Neural progenitor cell (in vitro differentiated cells): ENCODE results near the gene SLC6A13. TPM values are rescaled to one million over a fixed set of nuclear protein-coding genes. Genes with fewer than 3 reads are reported as not detected.

Experiments used
- DNase-seq: peaks from one replicate; pipeline ENCODE4 v3.0.0-alpha.2; 2016; ENCODE audit warnings: low spot score
- H2AFZ ChIP-seq: fragments of 200-600 bp; sonication (generic); replicated peaks from 2 replicates; pipeline ENCODE4 v1.6.1; 2016; ENCODE audit warnings: antibody characterized with exemption
- H3F3A ChIP-seq: fragments of 200-600 bp; sonication (generic); 2 replicates; pipeline ENCODE4 v1.6.1; 2016; ENCODE audit warnings: antibody characterized with exemption, low read depth
- H3K27ac ChIP-seq: fragments of 200-600 bp; sonication (generic); 2 replicates; pipeline ENCODE4 v1.5.1; 2016; ENCODE audit warnings: mild to moderate bottlenecking
- H3K27me3 ChIP-seq: fragments of 200-600 bp; sonication (generic); 2 replicates; pipeline ENCODE4 v1.6.1; 2016; ENCODE audit warnings: mild to moderate bottlenecking, moderate library complexity
- H3K36me3 ChIP-seq: fragments of 200-600 bp; sonication (generic); 2 replicates; pipeline ENCODE4 v1.5.1; 2016
- H3K4me1 ChIP-seq: fragments of 200-600 bp; sonication (generic); 2 replicates; pipeline ENCODE4 v1.6.1; 2016; ENCODE audit warnings: mixed run types
- H3K4me2 ChIP-seq: fragments of 200-600 bp; sonication (generic); 2 replicates; pipeline ENCODE4 v1.6.1; 2016
- H3K4me3 ChIP-seq: fragments of 200-600 bp; sonication (generic); 2 replicates; pipeline ENCODE4 v1.5.1; 2016
- H3K79me2 ChIP-seq: fragments of 200-600 bp; sonication (generic); 2 replicates; pipeline ENCODE4 v1.6.1; 2016; ENCODE audit warnings: low read depth
- H3K9ac ChIP-seq: fragments of 200-600 bp; sonication (generic); 2 replicates; pipeline ENCODE4 v1.6.1; 2016
- H3K9me3 ChIP-seq: fragments of 200-600 bp; sonication (generic); 2 replicates; pipeline ENCODE4 v1.5.1; 2016; ENCODE audit warnings: low read depth
- H4K20me1 ChIP-seq: fragments of 200-600 bp; sonication (generic); 2 replicates; pipeline ENCODE4 v1.6.1; 2016; ENCODE audit warnings: low read depth
- H3K27ac Mint-ChIP-seq: 3 replicates; pipeline ENCODE4 v1.8.0; 2021; ENCODE audit warnings: mixed read lengths
- H3K27me3 Mint-ChIP-seq: 2 replicates; pipeline ENCODE4 v1.8.0; 2022; ENCODE audit warnings: low read depth, mild to moderate bottlenecking, inconsistent platforms, moderate library complexity, mixed read lengths; ENCODE audit not compliant: insufficient read depth
- H3K36me3 Mint-ChIP-seq: 3 replicates; pipeline ENCODE4 v1.8.0; 2021; ENCODE audit warnings: mixed read lengths
- H3K4me1 Mint-ChIP-seq: 3 replicates; pipeline ENCODE4 v1.8.0; 2021; ENCODE audit warnings: mixed read lengths
- H3K4me3 Mint-ChIP-seq: 3 replicates; pipeline ENCODE4 v1.8.0; 2021; ENCODE audit warnings: mild to moderate bottlenecking, moderate library complexity, mixed read lengths
- H3K9me3 Mint-ChIP-seq: 3 replicates; pipeline ENCODE4 v1.8.0; 2020; ENCODE audit warnings: mixed read lengths
- EZH2 ChIP-seq: fragments of 200-600 bp; sonication (generic); IDR thresholded peaks from 2 replicates; pipeline ENCODE4 v1.6.1; 2017; ENCODE audit warnings: antibody characterized with exemption, mild to moderate bottlenecking, moderate library complexity
- EZH2phosphoT487 ChIP-seq: fragments of 200-600 bp; sonication (generic); IDR thresholded peaks from 2 replicates; pipeline ENCODE4 v1.6.1; 2017; ENCODE audit warnings: antibody characterized with exemption
- total RNA-seq: library from RNA; depleted of rRNA; stranded (reverse); fragments of >200 nt; gene quantifications from 2 replicates; pipeline ENCODE4 v1.2.3, GENCODE V29; 2015; ENCODE audit warnings: low replicate concordance
- TF ChIP-seq, protein P1 (sequence below): fragments of 200-600 bp; sonication (generic); IDR thresholded peaks from 2 replicates; pipeline ENCODE4 v1.5.1; 2017; ENCODE audit warnings: antibody characterized with exemption, mild to moderate bottlenecking

SLC6A13 gene
- total RNA-seq, 1 donor from 2014 or later, result not detected

DNA sequence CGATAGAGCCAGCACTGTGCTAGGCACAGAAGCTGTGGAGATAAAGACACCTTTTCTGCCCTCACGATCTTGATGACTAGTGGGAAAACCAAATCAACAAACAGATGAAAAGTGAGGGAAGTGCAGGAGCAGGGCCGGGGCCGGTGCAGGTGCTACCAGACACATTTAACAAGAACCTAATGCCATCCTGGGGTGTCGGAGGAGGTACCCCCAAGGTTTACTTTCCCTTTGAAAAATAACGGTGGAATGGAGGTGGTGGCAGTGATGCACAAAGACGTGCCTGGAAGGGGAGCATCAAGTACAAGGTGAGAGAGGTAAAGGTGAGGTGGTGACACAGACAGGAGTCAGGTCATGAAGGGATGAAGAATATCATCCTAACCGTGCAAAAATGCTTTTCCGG lies 22.1 kb downstream of the SLC6A13 start:
- no peak overlapping the region for H3K27ac Mint-ChIP-seq
- H3K4me2 ChIP-seq, result no peak overlapping the region
- peaks cover 6% of the 10 kb centered on the region for H3K36me3 Mint-ChIP-seq
- H3K4me1 Mint-ChIP-seq, result no peaks in the 10 kb centered on the region
- DNase-seq, result no peak
- no peak overlapping the region for H3K4me3 Mint-ChIP-seq
- TF ChIP-seq, protein P1, sequence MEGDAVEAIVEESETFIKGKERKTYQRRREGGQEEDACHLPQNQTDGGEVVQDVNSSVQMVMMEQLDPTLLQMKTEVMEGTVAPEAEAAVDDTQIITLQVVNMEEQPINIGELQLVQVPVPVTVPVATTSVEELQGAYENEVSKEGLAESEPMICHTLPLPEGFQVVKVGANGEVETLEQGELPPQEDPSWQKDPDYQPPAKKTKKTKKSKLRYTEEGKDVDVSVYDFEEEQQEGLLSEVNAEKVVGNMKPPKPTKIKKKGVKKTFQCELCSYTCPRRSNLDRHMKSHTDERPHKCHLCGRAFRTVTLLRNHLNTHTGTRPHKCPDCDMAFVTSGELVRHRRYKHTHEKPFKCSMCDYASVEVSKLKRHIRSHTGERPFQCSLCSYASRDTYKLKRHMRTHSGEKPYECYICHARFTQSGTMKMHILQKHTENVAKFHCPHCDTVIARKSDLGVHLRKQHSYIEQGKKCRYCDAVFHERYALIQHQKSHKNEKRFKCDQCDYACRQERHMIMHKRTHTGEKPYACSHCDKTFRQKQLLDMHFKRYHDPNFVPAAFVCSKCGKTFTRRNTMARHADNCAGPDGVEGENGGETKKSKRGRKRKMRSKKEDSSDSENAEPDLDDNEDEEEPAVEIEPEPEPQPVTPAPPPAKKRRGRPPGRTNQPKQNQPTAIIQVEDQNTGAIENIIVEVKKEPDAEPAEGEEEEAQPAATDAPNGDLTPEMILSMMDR, result no peak
- TF ChIP-seq EZH2phosphoT487 (no peak), EZH2 (no peak)
- no peaks in the 10 kb centered on the region for H3K4me1 ChIP-seq
- no peak overlapping the region for H3K4me3 ChIP-seq
- H3F3A ChIP-seq, result no peaks in the 10 kb centered on the region
- peaks cover 7% of the 10 kb centered on the region for H3K27me3 Mint-ChIP-seq
- no peaks in the 10 kb centered on the region for H3K79me2 ChIP-seq
- H3K27ac ChIP-seq, result no peak overlapping the region
- H2AFZ ChIP-seq, result no peak overlapping the region
- no peaks in the 10 kb centered on the region for H4K20me1 ChIP-seq
- H3K27me3 ChIP-seq, result peaks cover 10% of the 10 kb centered on the region
- no peaks in the 10 kb centered on the region for H3K9me3 ChIP-seq
- H3K9ac ChIP-seq, result no peak overlapping the region
- peaks cover 21% of the 10 kb centered on the region for H3K9me3 Mint-ChIP-seq
- H3K36me3 ChIP-seq, result no peaks in the 10 kb centered on the region

DNA sequence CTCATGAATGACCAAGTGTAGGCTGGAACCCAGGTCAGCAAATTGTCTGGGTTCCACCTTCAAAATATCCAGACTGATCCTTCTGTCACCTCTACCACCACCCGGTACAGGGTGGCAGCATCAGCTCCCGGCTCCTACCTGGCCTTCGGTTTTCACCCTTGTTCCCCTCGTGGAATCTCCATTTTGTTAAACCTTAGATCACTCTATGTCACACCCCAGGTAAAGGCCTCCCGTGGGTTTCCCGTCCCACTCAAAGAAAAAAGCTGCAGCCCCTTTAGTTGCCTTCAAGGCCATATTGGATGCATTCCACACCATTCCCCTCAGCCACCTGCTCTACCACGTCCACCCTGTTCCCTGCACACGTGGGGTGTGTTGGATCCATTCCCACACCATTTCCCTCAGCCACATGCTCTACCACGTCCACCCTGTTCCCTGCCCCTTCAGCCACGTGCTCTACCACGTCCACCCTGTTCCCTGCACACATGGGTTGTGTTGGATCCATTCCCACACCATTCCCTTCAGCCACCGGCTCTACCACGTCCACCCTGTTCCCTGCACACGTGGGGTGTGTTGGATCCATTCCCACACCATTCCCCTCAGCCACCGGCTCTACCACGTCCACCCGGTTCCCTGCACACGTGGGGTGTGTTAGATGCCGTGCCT lies 23.8 kb downstream of the SLC6A13 start:
- Histone ChIP-seq H3K27me3 (peaks cover 6% of the 10 kb centered on the region), H3K36me3 (no peaks in the 10 kb centered on the region), H3K9ac (no peak overlapping the region), H2AFZ (no peak overlapping the region), H3K9me3 (no peaks in the 10 kb centered on the region), H3K4me3 (no peak overlapping the region), H3K79me2 (no peaks in the 10 kb centered on the region), H3K4me2 (no peak overlapping the region), H3K27ac (no peak overlapping the region), H3K4me1 (no peaks in the 10 kb centered on the region), H4K20me1 (no peaks in the 10 kb centered on the region), H3F3A (no peaks in the 10 kb centered on the region)
- TF ChIP-seq EZH2 (no peak), EZH2phosphoT487 (no peak)
- TF ChIP-seq, protein P1, result no peak
- Mint-ChIP-seq H3K27ac (no peak overlapping the region), H3K4me1 (no peaks in the 10 kb centered on the region), H3K9me3 (peaks cover 27% of the 10 kb centered on the region), H3K36me3 (peaks cover 6% of the 10 kb centered on the region), H3K4me3 (no peak overlapping the region), H3K27me3 (peaks cover 13% of the 10 kb centered on the region)
- DNase-seq, result no peak

DNA sequence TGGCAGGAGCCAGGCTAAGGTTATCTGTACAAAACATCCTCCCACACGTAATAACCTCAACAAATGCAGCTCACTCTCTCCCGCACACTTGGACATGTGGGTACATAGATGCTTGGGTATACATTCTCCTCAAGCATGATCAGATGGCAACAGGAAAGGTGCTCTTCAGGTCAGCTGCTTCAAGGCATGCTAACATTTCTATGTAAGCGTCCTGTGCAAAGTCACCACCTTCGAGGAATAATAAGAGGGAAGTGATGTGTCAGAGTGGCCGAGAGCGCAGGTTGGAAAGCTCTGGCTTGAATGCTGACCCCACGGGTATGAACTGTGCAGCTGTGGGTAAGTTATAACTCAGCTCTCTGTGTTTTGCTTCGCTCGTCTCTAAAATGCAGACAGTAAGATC lies 24.5 kb downstream of the SLC6A13 start:
- peaks cover 30% of the 10 kb centered on the region for H3K9me3 Mint-ChIP-seq

More for the DNA sequence above, 24.5 kb downstream of the SLC6A13 start:
- Histone ChIP-seq H3K27me3 (no peaks in the 10 kb centered on the region), H2AFZ (no peak overlapping the region), H3K36me3 (no peaks in the 10 kb centered on the region), H4K20me1 (no peaks in the 10 kb centered on the region), H3K4me2 (no peak overlapping the region), H3K9ac (no peak overlapping the region), H3K4me3 (no peak overlapping the region), H3K27ac (no peak overlapping the region), H3K4me1 (no peaks in the 10 kb centered on the region), H3K9me3 (no peaks in the 10 kb centered on the region), H3F3A (no peaks in the 10 kb centered on the region), H3K79me2 (no peaks in the 10 kb centered on the region)
- H3K27me3 Mint-ChIP-seq, result peaks cover 16% of the 10 kb centered on the region
- DNase-seq, result no peak
- no peak overlapping the region for H3K4me3 Mint-ChIP-seq
- H3K36me3 Mint-ChIP-seq, result peaks cover 6% of the 10 kb centered on the region
- H3K4me1 Mint-ChIP-seq, result no peaks in the 10 kb centered on the region
- no peak for TF ChIP-seq EZH2
- TF ChIP-seq, protein P1, result no peak
- TF ChIP-seq EZH2phosphoT487, result no peak
- no peak overlapping the region for H3K27ac Mint-ChIP-seq
